GM11168 (cell line): ENCODE results near the gene RBP2.
"Not testable (repeated sequence)": the region's sequence is repeated elsewhere in the genome, so short reads cannot be mapped to it uniquely, and the experiment has no call there.

Source experiments
- in situ Hi-C: fragments of 300-500 bp; cut with MboI; formaldehyde crosslinking; loops from one replicate; pipeline ENCODE4 v1.12.0; 2022; ENCODE audit warnings: low sequenced_read_pairs; ENCODE audit not compliant: unreplicated experiment

The RBP2 gene

GRCh38 chr3:139412891-139413290 is 63.4 kb downstream of the RBP2 start:
- in situ Hi-C loops: not testable (repeated sequence)
